C4-2B (cell line): ENCODE data around the gene IGDCC3.

Experiments
- CTCF ChIP-seq: fragments of 450-650 bp; conservative IDR thresholded peaks from 2 replicates; pipeline ENCODE4 v1.5.1; 2017; ENCODE audit warnings: mild to moderate bottlenecking
- ZFX ChIP-seq: fragments of 450-650 bp; IDR thresholded peaks from 2 replicates; pipeline ENCODE4 v1.6.1; 2017

GRCh38 chr15:65371976-65372786 lies 5.6 kb downstream of the IGDCC3 start:
- TF ChIP-seq CTCF (no peak), ZFX (no peak)
